Measurements from ENCODE around the gene FAM240B. TPM values are rescaled to one million over a fixed set of nuclear protein-coding genes. Genes with fewer than 3 reads are reported as not detected.

The FAM240B gene
- total and polyA plus RNA-seq, 2 of the 4 experiments (the other 2 are of a cell fraction), result not detected

DNA sequence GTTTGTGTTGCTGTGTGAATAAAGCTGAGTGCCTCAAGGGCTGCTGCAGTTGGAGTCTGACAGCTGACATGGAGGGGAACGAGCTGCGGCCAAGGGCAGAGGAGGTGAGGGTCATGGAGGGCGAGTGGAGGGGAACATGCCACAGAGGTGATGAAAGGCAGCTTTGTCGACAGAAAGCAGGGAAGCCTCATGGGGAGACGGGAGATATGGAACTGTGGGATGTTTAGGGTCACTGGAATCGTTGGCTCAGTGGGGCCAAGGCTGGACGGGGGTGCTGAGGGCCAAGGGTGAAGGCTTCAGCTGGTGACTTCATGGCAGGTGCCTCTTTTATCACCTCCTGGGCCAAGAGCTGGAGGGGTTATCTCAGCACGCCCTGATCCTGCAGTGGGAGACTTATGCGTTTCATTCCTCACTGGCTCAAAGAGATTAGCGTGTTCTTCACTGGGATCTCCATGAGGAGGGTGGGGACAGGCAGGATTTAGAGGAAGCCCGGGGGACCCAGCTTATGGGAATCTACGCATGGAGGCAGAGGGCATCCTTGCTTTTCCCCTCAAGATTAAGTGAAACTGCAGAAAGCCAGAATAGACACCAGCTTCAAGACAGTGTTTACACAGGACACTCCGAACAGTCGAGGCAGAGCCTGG lies 42.2 kb downstream of the FAM240B start:
- Histone ChIP-seq H3K9me3 (ENCODE audit: control insufficient read depth, insufficient read depth, low read length) (no peaks in the 10 kb centered on the region), H3K18ac (ENCODE audit: low read depth, low read length) (no peak overlapping the region), H2AK5ac (ENCODE audit: low read depth, low read length) (no peak overlapping the region; the same call in 1 of the 2 replicates), H3K36me3 (ENCODE audit: control insufficient read depth, insufficient read depth, low read length) (no peaks in the 10 kb centered on the region), H2BK20ac (ENCODE audit: low read depth, low read length) (no peak overlapping the region), H3K27me3 (ENCODE audit: control insufficient read depth, insufficient read depth, low read length) (peaks cover 2% of the 10 kb centered on the region; the same call in 1 of the 2 replicates), H3K9ac (ENCODE audit: low read depth, low read length) (no peak overlapping the region), H3K56ac (ENCODE audit: extremely low read depth, insufficient read depth, low read length) (no peak overlapping the region), H3K4ac (ENCODE audit: low read depth, low read length) (no peak overlapping the region), H4K8ac (ENCODE audit: low read depth in 2 of 2, low read length in 2 of 2) (no peak overlapping the region), H4K5ac (ENCODE audit: low read depth, low read length) (no peak overlapping the region), H4K91ac (ENCODE audit: insufficient read depth, low read depth, low read length) (no peak overlapping the region), H3K4me2 (ENCODE audit: low read depth, low read length) (no peak overlapping the region), H3K4me3 (ENCODE audit: insufficient read depth, low read depth, low read length) (no peak overlapping the region), H3K4me1 (ENCODE audit: control insufficient read depth, insufficient read depth, low read length) (peaks cover 3% of the 10 kb centered on the region), H3K9me1 (ENCODE audit: insufficient read depth, low read length) (peaks cover 13% of the 10 kb centered on the region), H2AK9ac (replicated peaks; ENCODE audit: low read depth, low read length, poor library complexity) (no peak overlapping the region), H2BK120ac (ENCODE audit: low read depth, low read length) (no peak overlapping the region), H2BK5ac (ENCODE audit: low read depth, low read length, poor library complexity, severe bottlenecking) (no peak overlapping the region), H3K27ac (ENCODE audit: insufficient read depth, low read length) (no peak overlapping the region), H3K23ac (ENCODE audit: low read depth, low read length) (no peak overlapping the region), H3K79me1 (ENCODE audit: low read depth in 1 of 2, low read length in 2 of 2) (no peaks in the 10 kb centered on the region), H3K14ac (replicated peaks; ENCODE audit: low read depth, low read length) (no peak overlapping the region), H2AFZ (replicated peaks; ENCODE audit: low read length, poor library complexity) (no peak overlapping the region), H2BK15ac (ENCODE audit: low read depth, low read length) (no peak overlapping the region), H4K20me1 (ENCODE audit: insufficient read depth, low read length) (no peaks in the 10 kb centered on the region)
- in situ Hi-C loops (cut with MboI; ENCODE audit: low sequenced_read_pairs), result no loop called here
- intact Hi-C loops (cut with micrococcal nuclease), result no loop called here
- POLR2A ChIA-PET (ENCODE audit: unreplicated experiment), result no interaction called here
- DNase-seq, result no peak
- CTCF ChIA-PET, result no interaction called here
- no peak for ATAC-seq (ENCODE audit: low read depth)
- 37% methylated on average over 7 of the region's 14 CpGs; no CpG with 5 or more reads in 1 of the 2 experiments for WGBS, 2 experiments (ENCODE audit: extremely low coverage in 2 of 2, insufficient read length in 1 of 2)
- no peak for TF ChIP-seq CEBPB (IDR thresholded peaks at IDR 0.05; ENCODE audit: low read depth, low read length)
- TF ChIP-seq RAD21 (IDR thresholded peaks at IDR 0.05; ENCODE audit: low read length), result no peak
- no peak for TF ChIP-seq MAFK (IDR thresholded peaks at IDR 0.05; ENCODE audit: low read depth, low read length)
- TF ChIP-seq SMC3 (IDR thresholded peaks at IDR 0.05; ENCODE audit: low read depth, low read length), result no peak
- TF ChIP-seq CHD1 (IDR thresholded peaks at IDR 0.05; ENCODE audit: low read depth, low read length), result no peak
- TF ChIP-seq, protein P1, sequence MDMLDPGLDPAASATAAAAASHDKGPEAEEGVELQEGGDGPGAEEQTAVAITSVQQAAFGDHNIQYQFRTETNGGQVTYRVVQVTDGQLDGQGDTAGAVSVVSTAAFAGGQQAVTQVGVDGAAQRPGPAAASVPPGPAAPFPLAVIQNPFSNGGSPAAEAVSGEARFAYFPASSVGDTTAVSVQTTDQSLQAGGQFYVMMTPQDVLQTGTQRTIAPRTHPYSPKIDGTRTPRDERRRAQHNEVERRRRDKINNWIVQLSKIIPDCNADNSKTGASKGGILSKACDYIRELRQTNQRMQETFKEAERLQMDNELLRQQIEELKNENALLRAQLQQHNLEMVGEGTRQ (IDR thresholded peaks at IDR 0.05; ENCODE audit: low read depth, low read length), result no peak
- TF ChIP-seq BHLHE40 (IDR thresholded peaks at IDR 0.05; ENCODE audit: low read depth, low read length), result no peak
- dilution Hi-C loops (cut with HindIII; ENCODE audit: low sequenced_read_pairs, unreplicated experiment), result no loop called here
- no TSS peak for BruUV-seq (replicated peaks)
